Fibroblast of skin of left quadriceps (primary cell): ENCODE results near the gene PITPNC1.
"Not testable (repeated sequence)": the region's sequence is repeated elsewhere in the genome, so short reads cannot be mapped to it uniquely, and the experiment has no call there.

Experiments used
- DNase-seq, 2 experiments: peaks; one replicate each; pipeline ENCODE4 v3.0.0-alpha.2; 2013; ENCODE audit warnings: low read depth in 2 of 2

Gene PITPNC1

DNA sequence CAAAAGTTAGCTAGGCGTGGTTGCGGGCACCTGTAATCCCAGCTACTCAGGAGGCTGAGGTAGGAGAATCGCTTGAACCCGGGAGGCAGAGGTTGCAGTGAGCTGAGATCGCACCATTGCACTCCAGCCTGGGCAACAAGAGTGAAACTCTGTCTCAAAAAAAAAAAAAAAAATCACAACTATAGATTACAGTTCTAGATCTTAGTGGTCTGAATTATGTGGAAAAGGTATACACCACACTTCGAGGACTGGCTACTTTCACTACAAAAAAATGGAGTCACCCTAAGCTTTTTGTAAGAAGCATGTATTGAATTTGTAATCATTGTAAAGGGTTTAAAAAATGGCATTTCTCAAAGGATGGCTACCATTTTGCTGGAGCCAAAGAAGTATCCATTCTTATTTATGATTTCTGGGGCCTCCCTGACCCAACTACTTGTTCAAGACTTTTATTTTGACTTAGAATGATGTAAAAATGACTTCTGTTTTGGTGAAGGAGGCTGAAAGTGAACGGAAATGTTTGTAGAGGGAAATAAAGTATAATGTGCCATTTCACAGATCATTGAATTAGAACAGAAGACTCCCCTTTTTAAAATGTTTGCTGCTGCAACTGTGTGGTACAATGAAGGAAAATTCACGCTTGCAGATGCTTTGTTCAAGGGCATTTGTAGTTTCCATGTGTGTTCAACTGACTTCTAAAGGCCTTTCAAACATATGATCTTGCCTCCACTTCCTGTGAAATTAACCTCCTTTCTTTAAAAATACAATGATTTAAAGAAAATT, 303.6 kb downstream of the PITPNC1 start:
- DNase-seq = no peak

DNA sequence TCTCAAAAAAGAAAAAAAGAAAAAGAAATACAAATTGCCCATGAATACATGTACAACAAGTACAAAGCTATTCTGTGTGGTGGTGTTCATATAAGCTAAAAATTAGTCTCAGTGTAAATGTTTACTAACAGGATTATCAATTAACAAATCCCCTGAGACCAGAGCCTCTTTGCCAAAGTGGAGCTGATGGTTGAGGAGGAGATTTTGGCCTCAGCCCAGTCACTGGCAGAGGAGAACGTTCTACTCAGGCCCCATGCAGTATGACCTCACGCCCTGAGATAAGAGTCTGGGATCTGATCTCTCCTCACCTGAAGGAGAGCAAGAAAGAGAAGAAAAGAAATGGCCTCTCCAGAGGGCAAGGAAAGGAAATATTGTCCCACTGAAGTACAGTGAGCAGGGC, 305.1 kb downstream of the PITPNC1 start:
- no peak for DNase-seq

GRCh38 chr17:67685351-67685750, 308.3 kb downstream of the PITPNC1 start:
- DNase-seq = no peak

- no peak for DNase-seq
Observed at GRCh38 chr17:67686241-67686640, 309.2 kb downstream of the PITPNC1 start.

DNA sequence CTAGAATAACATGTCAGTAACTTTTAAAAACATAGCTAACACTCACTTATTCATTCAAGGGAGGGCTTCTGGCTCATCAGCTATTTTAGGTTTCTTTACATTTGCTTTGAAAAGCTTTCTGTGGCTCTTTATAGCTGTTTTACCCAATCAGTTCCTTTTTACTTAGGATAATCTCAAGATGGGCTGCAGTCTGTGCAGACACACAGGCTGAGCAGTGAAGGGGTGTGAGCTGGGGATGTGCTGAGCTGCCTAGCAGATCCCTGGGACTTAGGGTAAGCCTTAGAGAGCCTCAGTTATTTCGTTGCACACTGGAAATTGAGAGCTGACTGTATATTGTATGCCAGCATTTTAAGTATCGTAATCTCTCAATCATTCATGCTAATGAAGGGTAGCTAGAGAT, 310.4 kb downstream of the PITPNC1 start:
- DNase-seq = no peak

DNA sequence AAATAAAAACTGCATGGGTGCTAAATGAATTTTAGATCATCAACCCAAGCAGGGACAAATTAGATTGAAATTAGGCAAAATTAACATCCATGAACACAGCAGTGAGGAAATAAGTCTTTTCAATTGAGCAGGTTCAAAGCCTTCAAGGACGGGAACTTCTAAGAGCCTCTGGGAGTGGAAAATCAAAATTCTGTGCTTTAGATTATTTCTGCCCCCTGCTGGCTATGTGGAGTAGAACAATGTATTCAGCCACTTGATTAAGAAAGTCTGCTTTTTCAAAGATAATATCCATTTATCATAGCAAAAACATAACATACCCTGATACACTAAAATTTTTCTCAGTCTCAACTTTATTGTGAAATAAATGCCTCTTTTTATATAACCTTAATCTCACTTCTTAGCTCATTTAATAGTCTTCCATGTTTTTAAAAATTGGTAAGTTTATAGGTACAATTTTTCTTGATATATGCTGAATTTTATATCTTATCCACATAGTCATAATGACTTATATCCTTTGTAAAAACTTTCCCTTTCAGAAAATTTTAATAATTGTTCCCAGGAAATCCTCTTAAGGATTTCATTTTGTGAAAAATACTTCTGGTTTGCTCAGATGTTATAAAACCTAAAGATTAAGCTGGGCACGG, 312.6 kb downstream of the PITPNC1 start:
- peak; percentile 35 to 37 for DNase-seq

DNA sequence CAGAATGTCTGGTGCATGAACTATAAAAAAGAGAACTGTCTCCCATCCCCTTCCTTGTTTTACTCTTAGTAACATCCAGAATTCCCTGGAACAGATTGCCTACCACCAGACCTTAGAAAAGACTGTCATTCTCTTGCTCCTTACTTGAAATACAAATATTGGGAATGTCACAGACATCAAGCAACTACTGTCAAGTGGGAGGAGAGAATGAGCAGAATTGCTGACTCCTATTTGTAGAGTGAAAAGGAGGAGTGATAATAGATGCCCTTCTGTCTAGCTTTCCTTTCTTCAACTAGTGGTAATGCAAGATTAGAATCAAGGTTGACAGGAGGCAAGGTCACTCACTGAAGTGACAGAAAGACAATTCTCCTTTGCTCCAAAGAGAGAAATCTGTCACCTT, 316.7 kb downstream of the PITPNC1 start:
- no peak for DNase-seq

- DNase-seq = no peak
Observed at GRCh38 chr17:67696347-67696746, 319.3 kb downstream of the PITPNC1 start.

GRCh38 chr17:67696853-67697498, 319.9 kb downstream of the PITPNC1 start:
- no peak for DNase-seq

GRCh38 chr17:67700037-67700724, 323.1 kb downstream of the PITPNC1 start:
- no peak for DNase-seq

GRCh38 chr17:67700725-67701119, 323.6 kb downstream of the PITPNC1 start:
- no peak for DNase-seq

DNA sequence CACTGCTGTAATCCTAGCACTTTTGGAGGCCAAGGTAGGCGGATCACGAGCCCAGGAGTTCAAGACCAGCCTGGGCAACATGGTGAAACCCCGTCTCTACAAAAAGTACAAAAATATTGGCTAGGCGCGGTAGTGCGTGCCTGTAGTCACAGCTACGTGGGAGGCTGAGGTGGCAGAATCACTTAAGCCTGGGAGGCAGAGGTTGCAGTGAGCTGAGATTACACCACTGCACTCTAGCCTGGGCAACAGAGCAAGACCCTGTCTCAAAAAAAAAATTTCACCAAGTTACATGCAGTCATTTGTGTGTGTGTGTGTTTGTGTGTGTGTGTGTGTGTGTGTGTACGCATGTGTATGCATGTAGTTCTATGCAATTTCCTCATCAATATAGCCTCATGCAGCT, 325.8 kb downstream of the PITPNC1 start:
- not testable (repeated sequence) for DNase-seq

DNA sequence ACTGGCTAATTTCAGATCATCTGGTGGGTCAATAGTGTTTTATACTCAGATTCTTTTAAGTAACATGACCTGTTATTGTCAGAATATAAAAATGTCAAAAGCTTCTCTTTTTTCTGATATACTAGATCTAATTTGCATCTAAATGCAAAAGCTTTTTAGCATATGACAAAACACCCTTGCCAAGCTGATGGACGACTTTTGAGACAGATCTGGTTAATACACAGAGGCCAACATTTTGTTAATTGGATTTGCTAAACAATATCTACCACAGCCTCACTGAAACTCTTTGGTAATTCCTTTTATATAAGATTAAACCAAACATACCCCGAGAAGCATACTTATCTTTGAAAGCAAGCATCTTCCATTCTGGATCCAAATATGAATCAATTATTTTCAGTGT, 330.4 kb downstream of the PITPNC1 start:
- DNase-seq = no peak

GRCh38 chr17:67708378-67708777, 331.3 kb downstream of the PITPNC1 start:
- DNase-seq = no peak

DNA sequence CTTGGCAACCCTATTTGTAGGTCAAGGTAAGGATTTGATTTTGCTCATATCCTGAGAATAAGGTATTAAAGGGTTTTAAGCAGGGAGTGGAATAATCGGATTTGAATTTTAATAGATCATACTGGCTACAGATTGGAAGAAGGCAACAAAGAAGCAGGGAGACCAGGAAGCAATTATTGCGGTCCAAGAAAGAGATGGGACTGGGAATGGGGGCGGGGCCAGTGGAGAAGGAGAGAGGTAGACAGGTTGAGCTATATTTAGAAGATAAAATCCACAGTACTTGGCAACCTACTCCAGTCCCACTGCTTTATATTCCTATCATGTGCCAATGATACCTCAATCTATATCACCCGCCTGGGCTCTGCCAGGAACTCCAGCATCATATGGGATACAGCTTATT, 334.8 kb downstream of the PITPNC1 start:
- no peak for DNase-seq

GRCh38 chr17:67712375-67712774, 335.3 kb downstream of the PITPNC1 start:
- no peak for DNase-seq

GRCh38 chr17:67713169-67713568, 336.1 kb downstream of the PITPNC1 start:
- DNase-seq = no peak

DNA sequence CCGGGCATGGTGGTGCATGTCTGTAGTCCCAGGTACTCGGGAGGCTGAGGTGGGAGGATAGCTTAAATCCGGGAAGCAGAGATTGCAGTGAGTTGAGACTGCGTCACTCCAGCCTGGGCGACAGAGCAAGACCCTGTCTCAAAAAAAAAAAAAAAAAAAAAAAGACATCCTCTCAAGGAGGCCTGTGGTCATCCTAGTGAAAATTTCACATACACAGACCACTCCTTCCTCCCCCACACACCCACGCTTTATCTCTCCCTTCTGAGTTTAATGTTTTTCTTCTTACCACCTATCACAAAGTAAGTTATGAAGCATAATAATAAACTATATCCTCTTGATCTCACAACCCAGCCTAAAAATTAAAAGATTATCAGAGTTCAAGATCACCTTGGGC, 339.3 kb downstream of the PITPNC1 start:
- DNase-seq = no peak

- DNase-seq = no peak
Observed at GRCh38 chr17:67717192-67717623, 340.1 kb downstream of the PITPNC1 start.

DNA sequence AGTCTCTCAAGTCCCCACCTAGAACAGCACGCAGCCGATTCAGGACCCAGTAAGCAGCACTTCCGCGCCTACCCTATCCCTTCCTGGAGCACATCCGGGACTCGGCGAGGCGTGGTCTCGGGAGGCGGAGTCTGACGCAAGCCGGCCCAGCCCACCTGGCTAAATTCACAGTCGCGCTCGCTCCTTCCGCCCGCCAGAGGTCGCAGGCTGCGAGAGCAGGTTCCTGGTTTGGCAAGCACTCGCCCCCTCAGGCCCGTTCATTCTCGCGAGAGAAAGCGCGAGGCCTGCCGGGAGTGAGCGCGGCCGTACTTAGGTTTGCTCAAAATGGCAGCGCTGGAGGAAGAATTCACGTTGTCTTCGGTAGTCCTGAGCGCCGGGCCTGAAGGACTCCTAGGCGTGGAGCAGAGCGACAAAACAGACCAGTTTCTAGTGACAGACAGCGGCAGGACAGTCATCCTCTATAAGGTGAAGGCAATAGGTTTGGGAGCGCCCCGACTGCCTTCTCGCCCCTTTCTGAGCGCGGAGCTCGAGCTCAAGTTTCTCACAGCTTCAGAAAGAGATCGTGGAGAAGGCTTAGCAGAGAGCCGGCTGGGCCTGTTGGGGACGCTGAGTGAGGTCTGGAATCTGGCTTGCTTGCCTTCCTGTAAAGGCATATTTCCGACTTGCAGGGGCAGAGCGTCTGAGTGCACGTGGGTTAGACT, 340.7 kb downstream of the PITPNC1 start, which contains the start of gene NOL11:
NOL11 (plus strand) TSS at position 313 of the 701 bp plus-strand sequence; CDS start at position 325, 12 bp downstream.
- DNase-seq = peak; percentile 97

DNA sequence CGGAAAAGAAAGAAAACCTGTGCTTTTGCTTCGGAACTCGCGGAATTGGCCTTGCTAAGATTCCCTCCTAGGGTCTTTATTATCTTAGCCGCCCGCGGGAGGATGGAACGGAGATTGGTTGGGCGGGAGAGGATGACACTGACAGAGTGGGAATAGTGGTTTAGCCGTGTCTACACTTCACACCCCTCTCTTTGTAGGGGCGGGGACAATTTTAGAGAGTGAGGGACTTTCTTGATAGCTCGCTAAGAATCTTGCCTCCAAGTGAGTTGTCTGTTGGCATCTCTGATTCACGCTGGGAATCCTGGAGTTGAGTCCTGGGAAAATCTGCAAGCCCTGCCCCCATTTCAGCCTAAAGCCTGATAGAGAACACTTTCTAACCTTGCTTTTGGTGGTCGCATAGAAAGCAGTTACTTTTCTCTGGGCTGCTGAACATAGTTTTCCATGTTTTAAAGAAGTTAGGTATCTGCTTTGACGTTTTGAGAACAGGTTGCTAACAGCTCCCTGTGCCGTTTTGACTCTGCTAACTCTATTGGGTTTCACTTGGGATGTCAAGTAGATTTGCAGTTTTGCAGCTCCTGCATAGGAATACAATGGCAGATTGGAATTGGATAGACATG, 341.4 kb downstream of the PITPNC1 start:
- DNase-seq = peak in 1 of 2 experiments; percentile 3
